Measurements from ENCODE around the gene COL27A1. TPM values are rescaled to one million over a fixed set of nuclear protein-coding genes. Genes with fewer than 3 reads are reported as not detected.

COL27A1 gene
- total and polyA plus RNA-seq, 4 donors = 10.9 to 25.6 (median 17.4) TPM

DNA sequence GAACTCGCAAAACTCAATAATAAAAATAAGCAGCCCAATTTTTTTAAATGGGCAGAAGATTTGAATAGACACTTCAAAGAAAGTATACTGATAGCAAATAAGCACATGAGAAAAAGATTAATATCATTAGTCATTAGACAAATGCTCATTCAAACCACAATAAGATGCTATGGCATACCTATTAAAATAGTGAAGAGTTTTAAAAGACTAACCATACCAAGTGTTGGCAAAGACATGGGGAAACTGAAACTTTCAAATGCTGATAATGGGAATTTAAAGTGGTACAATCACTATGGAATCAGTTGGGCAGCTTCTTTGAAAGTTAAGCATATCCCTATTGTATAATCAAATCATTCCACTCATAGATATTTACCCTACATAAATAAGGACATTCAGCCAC lies 141.0 kb downstream of the COL27A1 start:
- DNase-seq (no peak), ATAC-seq (ENCODE audit: insufficient read depth, low FRiP score) (no peak)
- TF ChIP-seq, protein P1, sequence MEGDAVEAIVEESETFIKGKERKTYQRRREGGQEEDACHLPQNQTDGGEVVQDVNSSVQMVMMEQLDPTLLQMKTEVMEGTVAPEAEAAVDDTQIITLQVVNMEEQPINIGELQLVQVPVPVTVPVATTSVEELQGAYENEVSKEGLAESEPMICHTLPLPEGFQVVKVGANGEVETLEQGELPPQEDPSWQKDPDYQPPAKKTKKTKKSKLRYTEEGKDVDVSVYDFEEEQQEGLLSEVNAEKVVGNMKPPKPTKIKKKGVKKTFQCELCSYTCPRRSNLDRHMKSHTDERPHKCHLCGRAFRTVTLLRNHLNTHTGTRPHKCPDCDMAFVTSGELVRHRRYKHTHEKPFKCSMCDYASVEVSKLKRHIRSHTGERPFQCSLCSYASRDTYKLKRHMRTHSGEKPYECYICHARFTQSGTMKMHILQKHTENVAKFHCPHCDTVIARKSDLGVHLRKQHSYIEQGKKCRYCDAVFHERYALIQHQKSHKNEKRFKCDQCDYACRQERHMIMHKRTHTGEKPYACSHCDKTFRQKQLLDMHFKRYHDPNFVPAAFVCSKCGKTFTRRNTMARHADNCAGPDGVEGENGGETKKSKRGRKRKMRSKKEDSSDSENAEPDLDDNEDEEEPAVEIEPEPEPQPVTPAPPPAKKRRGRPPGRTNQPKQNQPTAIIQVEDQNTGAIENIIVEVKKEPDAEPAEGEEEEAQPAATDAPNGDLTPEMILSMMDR (IDR thresholded peaks at IDR 0.05; ENCODE audit: control extremely low read depth, extremely low read depth) = no peak
- Histone ChIP-seq H3K9me3 (ENCODE audit: control insufficient read depth in 4 of 4, insufficient read depth in 3 of 4, low read length in 3 of 4) (peaks cover 0 to 8% (median 2%) of the 10 kb centered on the region in 4 donors), H3K9ac (ENCODE audit: insufficient read depth in 1 of 2, low read length in 2 of 2) (no peak overlapping the region), H3K4me1 (ENCODE audit: control insufficient read depth in 5 of 5, insufficient read depth in 5 of 5, low read length in 5 of 5) (no peaks in the 10 kb centered on the region), H3K4me3 (no peak overlapping the region), H3K27ac (ENCODE audit: low read depth in 1 of 2, low read length in 1 of 2) (no peak overlapping the region), H3K27me3 (ENCODE audit: control insufficient read depth in 3 of 3, insufficient read depth in 3 of 3, low read length in 2 of 3) (no peaks in the 10 kb centered on the region), H3K36me3 (ENCODE audit: control insufficient read depth in 4 of 4, insufficient read depth in 4 of 4, low read length in 4 of 4) (peaks cover 2 to 64% (median 32%) of the 10 kb centered on the region in 4 donors)
- WGBS, 2 donors = 97% methylated on average over 1 of the region's 1 CpG

GRCh38 chr9:114299286-114300152 lies 144.2 kb downstream of the COL27A1 start:
- 83 to 91% methylated on average over 15 of the region's 15 CpGs for WGBS, 2 donors
- no peak for DNase-seq
- no peak overlapping the region for H3K4me3 ChIP-seq
- no peak overlapping the region for H3K27ac ChIP-seq (ENCODE audit: low read depth in 1 of 2, low read length in 1 of 2)
- no peaks in the 10 kb centered on the region for H3K27me3 ChIP-seq (ENCODE audit: control insufficient read depth in 3 of 3, insufficient read depth in 3 of 3, low read length in 2 of 3)
- peaks cover 2 to 39% (median 21%) of the 10 kb centered on the region in 4 donors for H3K36me3 ChIP-seq (ENCODE audit: control insufficient read depth in 4 of 4, insufficient read depth in 4 of 4, low read length in 4 of 4)
- H3K9ac ChIP-seq (ENCODE audit: insufficient read depth in 1 of 2, low read length in 2 of 2) = no peak overlapping the region
- ATAC-seq (ENCODE audit: insufficient read depth, low FRiP score) = no peak
- peaks cover 0 to 8% (median 2%) of the 10 kb centered on the region in 4 donors for H3K9me3 ChIP-seq (ENCODE audit: control insufficient read depth in 4 of 4, insufficient read depth in 3 of 4, low read length in 3 of 4)
- TF ChIP-seq, protein P1 (IDR thresholded peaks at IDR 0.05; ENCODE audit: control extremely low read depth, extremely low read depth) = no peak
- H3K4me1 ChIP-seq (ENCODE audit: control insufficient read depth in 5 of 5, insufficient read depth in 5 of 5, low read length in 5 of 5) = no peaks in the 10 kb centered on the region

- TF ChIP-seq, protein P1 (IDR thresholded peaks at IDR 0.05; ENCODE audit: control extremely low read depth, extremely low read depth) = no peak
- ATAC-seq (ENCODE audit: insufficient read depth, low FRiP score) = no peak
- no peaks in the 10 kb centered on the region for H3K27me3 ChIP-seq (ENCODE audit: control insufficient read depth in 3 of 3, insufficient read depth in 3 of 3, low read length in 2 of 3)
- peaks cover 0 to 32% (median 17%) of the 10 kb centered on the region in 4 donors for H3K36me3 ChIP-seq (ENCODE audit: control insufficient read depth in 4 of 4, insufficient read depth in 4 of 4, low read length in 4 of 4)
- WGBS, 2 donors = 92 to 95% methylated on average over 4 of the region's 4 CpGs
- no peak overlapping the region for H3K9ac ChIP-seq (ENCODE audit: insufficient read depth in 1 of 2, low read length in 2 of 2)
- H3K4me1 ChIP-seq (ENCODE audit: control insufficient read depth in 5 of 5, insufficient read depth in 5 of 5, low read length in 5 of 5) = no peaks in the 10 kb centered on the region
- no peak overlapping the region for H3K27ac ChIP-seq (ENCODE audit: low read depth in 1 of 2, low read length in 1 of 2)
- no peak overlapping the region for H3K4me3 ChIP-seq
- DNase-seq = no peak
- peaks cover 0 to under 1% (median 0%) of the 10 kb centered on the region in 4 donors for H3K9me3 ChIP-seq (ENCODE audit: control insufficient read depth in 4 of 4, insufficient read depth in 3 of 4, low read length in 3 of 4)
Measured at GRCh38 chr9:114300153-114300845, 145.0 kb downstream of the COL27A1 start.

Data from lung (tissue), 12 donors.